ENCODE results near the gene ETV6. TPM values are rescaled to one million over a fixed set of nuclear protein-coding genes. Genes with fewer than 3 reads are reported as not detected.
A peak's percentile ranks its signal among the peaks of the same experiment; 100 is the strongest.

ETV6 gene
- total RNA-seq, 1 donor = 11.2 TPM

DNA sequence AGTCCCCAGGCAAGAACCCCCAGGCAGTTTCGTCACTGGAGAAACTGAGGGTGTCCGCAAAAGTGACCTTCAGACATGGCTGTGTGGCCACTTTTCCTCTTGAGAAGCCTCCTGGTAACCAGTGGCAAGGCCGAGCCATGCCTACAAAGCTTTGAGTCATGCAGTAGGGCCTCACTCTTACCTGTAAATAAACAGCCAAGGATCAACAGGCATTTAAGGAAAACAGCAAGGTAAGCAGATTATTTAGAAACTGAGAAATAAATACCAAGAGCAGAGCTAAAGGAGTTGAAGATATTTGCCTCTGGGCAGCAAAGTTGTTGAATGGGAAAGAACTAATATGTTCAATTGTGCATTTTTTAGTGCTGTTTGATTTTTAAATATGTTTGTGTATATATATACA, 280.2 kb downstream of the ETV6 start:
- TF ChIP-seq, protein P1, sequence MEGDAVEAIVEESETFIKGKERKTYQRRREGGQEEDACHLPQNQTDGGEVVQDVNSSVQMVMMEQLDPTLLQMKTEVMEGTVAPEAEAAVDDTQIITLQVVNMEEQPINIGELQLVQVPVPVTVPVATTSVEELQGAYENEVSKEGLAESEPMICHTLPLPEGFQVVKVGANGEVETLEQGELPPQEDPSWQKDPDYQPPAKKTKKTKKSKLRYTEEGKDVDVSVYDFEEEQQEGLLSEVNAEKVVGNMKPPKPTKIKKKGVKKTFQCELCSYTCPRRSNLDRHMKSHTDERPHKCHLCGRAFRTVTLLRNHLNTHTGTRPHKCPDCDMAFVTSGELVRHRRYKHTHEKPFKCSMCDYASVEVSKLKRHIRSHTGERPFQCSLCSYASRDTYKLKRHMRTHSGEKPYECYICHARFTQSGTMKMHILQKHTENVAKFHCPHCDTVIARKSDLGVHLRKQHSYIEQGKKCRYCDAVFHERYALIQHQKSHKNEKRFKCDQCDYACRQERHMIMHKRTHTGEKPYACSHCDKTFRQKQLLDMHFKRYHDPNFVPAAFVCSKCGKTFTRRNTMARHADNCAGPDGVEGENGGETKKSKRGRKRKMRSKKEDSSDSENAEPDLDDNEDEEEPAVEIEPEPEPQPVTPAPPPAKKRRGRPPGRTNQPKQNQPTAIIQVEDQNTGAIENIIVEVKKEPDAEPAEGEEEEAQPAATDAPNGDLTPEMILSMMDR (IDR thresholded peaks at IDR 0.05; ENCODE audit: insufficient read depth, low read depth, low read length) = no peak
- DNase-seq (ENCODE audit: low read depth) = no peak

DNA sequence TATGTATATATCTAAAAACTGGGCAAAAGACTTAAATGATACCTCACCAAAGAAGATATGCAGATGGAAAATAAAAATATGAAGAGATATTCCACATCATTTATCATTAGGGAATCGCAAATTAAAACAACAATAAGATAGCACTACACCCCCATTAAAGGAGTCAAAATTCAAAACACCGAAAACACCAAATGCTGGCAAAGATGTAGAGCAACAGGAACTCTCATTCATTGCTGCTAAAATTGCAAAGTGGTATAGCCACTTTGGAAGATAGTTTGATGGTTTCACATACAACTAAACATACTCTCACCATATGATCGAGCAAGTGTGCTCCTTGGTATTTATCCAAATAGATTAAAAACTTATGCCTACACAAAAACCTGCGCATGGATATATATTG, 289.7 kb downstream of the ETV6 start:
- no peak for DNase-seq (ENCODE audit: low read depth)
- TF ChIP-seq, protein P1 (IDR thresholded peaks at IDR 0.05; ENCODE audit: insufficient read depth, low read depth, low read length) = no peak
- H3K4me3 ChIP-seq (ENCODE audit: low read depth, low read length) = no peak overlapping the region

More for the DNA sequence above, 280.2 kb downstream of the ETV6 start:
- H3K4me3 ChIP-seq (ENCODE audit: low read depth, low read length) = no peak overlapping the region

DNA sequence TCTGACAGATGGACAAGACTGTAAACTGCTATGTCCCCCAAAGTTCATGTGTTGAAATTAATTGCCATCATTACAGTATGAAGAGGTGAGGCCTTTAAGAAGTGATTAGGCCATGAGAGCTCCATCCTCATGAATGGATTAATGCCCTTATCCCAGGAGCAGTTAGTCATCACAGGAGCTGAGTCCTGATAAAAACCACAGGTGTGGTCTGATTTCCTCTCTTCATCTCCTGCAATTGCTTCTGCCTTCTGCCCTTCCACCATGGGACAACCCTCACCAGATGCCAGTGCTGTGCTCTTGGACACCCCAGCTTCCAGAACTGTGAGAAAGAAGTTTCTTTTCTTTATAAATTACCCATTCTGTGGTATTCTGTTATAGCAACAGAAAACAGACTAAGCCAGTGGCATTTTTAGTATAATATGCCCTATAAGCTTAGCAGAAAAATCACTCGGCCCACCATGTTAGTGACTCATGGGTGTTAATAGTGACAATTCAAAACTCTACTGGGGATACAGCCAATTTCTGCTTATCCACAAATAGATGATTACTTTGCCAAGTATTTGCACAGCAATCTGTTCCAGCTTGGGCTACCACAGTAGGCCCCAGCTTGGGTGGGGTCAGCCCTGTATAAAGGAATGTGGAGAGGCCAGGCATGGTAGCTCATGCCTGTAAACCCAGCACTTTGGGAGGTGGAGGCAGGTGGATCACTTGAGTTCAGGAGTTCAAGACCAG, 292.3 kb downstream of the ETV6 start:
- TF ChIP-seq, protein P1 (IDR thresholded peaks at IDR 0.05; ENCODE audit: insufficient read depth, low read depth, low read length) = no peak
- H3K4me3 ChIP-seq (ENCODE audit: low read depth, low read length) = no peak overlapping the region
- peak; percentile 23 for DNase-seq (ENCODE audit: low read depth)

DNA sequence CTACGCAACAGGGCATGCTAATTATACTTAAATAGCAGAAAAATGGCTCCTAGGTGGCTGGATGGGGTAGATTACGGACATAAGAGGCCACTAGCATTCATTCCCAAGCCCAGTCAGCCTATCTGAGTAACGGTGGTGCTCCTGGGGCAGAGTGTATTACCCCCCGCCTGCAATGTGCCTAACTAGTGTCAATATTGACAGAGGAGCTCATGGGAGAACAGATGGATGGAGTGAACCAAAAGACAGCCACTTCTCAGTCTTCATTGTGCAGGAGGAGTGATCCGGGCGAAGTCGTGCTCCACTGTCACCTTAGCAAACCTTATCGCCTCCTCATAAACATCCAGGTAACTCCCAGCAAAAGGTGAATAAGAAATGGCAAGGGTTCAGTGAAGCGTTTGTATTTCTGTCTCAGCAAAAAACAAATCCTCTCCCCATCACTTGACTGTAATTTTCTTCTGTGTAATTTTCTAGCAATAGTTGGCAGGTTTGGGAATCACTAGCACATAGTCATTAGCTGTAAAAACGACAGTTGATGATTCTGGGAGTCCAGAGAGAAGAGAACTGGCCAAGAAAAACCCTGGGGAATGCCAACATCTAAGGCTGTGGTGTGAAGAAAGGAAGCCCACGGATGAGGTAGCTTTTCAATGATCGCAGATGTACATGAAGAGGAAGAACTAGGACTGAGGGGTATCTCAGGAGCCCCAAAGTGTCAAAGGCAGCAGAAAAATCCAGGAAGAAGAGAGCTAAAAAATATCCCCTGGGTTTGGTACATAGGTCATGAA, 294.6 kb downstream of the ETV6 start:
- H3K4me3 ChIP-seq (ENCODE audit: low read depth, low read length) = no peak overlapping the region
- no peak for DNase-seq (ENCODE audit: low read depth)
- TF ChIP-seq, protein P1 (IDR thresholded peaks at IDR 0.05; ENCODE audit: insufficient read depth, low read depth, low read length) = no peak
